Measurements from ENCODE around the gene FILIP1L. TPM values are rescaled to one million over a fixed set of nuclear protein-coding genes. Genes with fewer than 3 reads are reported as not detected.
"Not testable (repeated sequence)": the region's sequence is repeated elsewhere in the genome, so short reads cannot be mapped to it uniquely, and the experiment has no call there.

FILIP1L gene
- total RNA-seq, 1 experiment from 2014 or later = 3.7 TPM

DNA sequence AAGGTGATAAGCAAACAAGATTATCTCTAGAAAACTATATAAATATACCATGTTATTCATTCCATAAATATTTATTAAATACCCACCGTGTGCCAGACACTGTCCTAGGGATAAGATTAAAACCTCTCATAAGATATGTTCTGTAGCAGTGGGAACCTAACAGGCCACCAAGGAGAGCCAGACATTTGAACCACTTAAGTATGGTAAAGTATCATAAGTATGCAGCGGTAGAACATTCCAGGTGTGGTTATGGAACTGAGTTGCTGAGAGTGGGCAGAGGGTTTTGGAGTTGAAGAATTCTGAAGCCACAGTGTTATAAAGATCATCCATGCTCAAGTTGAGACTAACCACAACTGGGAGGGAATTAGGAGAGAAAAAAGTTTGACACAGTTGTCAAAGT is 14.7 kb downstream of the FILIP1L start:
- Histone ChIP-seq H3K4me3 (no peak overlapping the region), H3K27ac (no peak overlapping the region), H3K27me3 (no peaks in the 10 kb centered on the region), H3K4me1 (peaks cover 25% of the 10 kb centered on the region), H3K36me3 (no peaks in the 10 kb centered on the region), H3K9me3 (replicated peaks) (peaks cover 9% of the 10 kb centered on the region; the same call in 1 of the 2 replicates)
- no peak for DNase-seq

DNA sequence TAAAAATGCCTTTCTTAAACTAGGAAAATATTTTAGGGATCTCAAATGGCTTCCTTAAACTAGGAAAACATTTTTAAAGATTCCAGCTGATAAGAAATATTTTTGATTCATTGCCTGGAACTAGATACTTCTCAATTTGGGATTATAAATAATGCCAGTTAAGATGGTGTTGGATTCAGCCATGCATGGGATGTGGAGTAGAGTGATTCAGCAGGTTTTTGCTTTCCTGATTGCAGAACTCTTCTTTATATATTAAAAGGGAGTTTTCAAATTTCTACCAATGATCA is 15.6 kb downstream of the FILIP1L start:
- H3K9me3 ChIP-seq (replicated peaks) = peaks cover 9% of the 10 kb centered on the region; the same call in 1 of the 2 replicates
- H3K36me3 ChIP-seq = peaks cover 2% of the 10 kb centered on the region; the same call in 1 of the 2 replicates
- H3K4me1 ChIP-seq = peaks cover 16% of the 10 kb centered on the region
- no peak overlapping the region for H3K4me3 ChIP-seq
- no peak for DNase-seq
- H3K27me3 ChIP-seq = no peaks in the 10 kb centered on the region
- H3K27ac ChIP-seq = no peak overlapping the region

DNA sequence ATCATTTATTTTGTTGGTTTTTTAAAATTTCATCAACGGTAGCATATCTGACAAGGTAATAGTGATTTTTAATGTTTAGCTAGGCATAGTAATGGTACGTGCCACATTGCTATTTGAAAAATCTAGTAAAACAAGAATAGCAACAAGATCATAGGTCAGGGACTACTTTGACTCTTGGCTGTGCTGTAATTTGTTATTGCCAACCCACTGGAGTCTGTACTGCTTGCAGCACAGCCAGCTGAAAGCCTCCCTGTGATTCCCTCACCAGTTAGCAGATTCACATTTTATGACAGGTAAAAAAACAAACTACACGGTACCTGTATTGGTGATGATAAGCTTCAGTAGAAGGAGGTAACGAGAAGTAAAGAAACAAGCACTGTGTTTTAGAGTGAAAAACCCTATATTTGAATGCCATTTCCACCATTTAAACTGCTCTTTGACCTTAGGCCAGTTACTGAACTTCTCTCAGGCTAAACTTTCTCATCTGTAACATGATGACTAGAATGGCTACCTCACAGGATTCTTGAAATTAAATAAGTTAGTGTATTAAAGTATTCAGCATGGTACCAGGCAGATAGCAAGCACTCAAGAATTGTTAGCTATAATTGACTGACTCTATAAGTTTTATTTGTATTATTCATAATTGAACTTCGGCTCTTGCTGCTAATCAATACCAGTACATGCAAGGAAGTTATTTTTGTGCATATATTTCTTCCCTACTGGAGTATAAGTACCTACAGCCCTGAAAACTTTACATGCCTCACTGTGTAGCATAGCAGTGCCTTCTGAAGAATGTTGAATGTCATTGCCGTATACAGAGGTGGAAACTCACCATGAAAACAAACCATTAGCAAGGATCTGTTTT is 16.1 kb downstream of the FILIP1L start:
- DNase-seq = no peak
- no peak overlapping the region for H3K27ac ChIP-seq
- H3K4me1 ChIP-seq = peaks cover 11% of the 10 kb centered on the region
- peaks cover 9% of the 10 kb centered on the region; the same call in 1 of the 2 replicates for H3K9me3 ChIP-seq (replicated peaks)
- no peak overlapping the region for H3K4me3 ChIP-seq
- no peaks in the 10 kb centered on the region for H3K27me3 ChIP-seq
- peaks cover 2% of the 10 kb centered on the region; the same call in 1 of the 2 replicates for H3K36me3 ChIP-seq

DNA sequence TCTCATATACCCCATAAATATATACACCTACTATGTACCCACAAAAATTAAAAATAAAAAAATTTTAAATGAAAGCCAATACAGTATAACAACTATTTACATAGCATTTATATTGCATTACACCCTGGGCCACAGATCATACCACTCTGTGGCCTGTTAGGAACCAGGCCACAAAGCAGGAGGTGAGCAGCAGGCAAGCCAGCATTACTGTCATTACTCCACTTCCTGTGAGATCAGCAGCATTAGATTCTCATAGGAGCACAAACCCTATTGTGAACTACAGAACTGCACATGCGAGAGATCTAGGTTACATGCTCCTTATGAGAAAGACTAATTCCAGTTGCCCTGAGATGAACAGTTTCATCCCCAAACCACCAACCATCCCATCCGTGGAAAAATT is 17.4 kb downstream of the FILIP1L start:
- Histone ChIP-seq H3K36me3 (peaks cover 2% of the 10 kb centered on the region; the same call in 1 of the 2 replicates), H3K4me3 (no peak overlapping the region), H3K27me3 (no peaks in the 10 kb centered on the region), H3K9me3 (replicated peaks) (peaks cover 5% of the 10 kb centered on the region; the same call in 1 of the 2 replicates), H3K27ac (no peak overlapping the region), H3K4me1 (no peaks in the 10 kb centered on the region)
- DNase-seq = no peak

DNA sequence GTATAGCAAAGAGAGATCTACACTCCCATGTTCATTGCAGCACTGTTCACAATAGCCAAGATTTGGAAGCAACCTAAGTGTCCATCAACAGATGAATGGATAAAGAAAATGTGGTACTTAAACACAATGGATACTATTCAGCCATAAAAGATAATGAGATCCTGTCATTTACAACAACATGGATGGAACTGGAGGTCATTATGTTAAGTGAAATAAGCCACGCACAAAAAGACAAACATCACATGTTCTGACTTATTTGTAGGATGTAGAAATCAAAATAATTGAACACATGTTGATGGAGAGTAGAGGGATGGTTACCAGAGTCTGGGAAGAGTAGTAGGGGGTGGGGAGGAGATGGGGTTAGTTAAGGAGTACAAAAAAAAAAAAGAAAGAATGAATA is 18.0 kb downstream of the FILIP1L start:
- H3K4me1 ChIP-seq = not testable (repeated sequence)

DNA sequence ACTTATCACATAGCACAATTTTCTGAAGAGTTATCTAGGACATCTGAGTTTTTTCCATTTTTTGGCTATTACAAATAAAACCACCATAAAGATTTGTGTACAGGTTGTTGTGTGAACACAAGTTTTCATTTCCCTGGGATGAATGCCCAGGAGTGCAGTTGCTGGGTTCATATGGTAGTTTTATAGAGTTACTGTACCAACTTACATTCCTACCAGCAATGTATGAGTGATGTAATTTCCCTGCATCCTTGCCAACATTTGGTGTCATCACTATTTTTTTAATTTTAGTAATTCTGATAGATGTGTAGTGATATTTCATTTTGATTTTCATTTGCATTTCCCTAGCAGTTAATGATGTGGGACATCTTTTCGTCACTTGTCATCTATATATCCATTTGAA is 20.5 kb downstream of the FILIP1L start:
- DNase-seq = no peak
- no peaks in the 10 kb centered on the region for H3K9me3 ChIP-seq (replicated peaks)
- no peak overlapping the region for H3K4me3 ChIP-seq
- no peak overlapping the region for H3K27ac ChIP-seq
- no peaks in the 10 kb centered on the region for H3K4me1 ChIP-seq
- peaks cover 2% of the 10 kb centered on the region; the same call in 1 of the 2 replicates for H3K36me3 ChIP-seq
- H3K27me3 ChIP-seq = no peaks in the 10 kb centered on the region

More for the DNA sequence above, 18.0 kb downstream of the FILIP1L start:
- H3K36me3 ChIP-seq; H3K27ac ChIP-seq; H3K9me3 ChIP-seq (replicated peaks); H3K27me3 ChIP-seq; H3K4me3 ChIP-seq; DNase-seq: not testable (repeated sequence)

DNA sequence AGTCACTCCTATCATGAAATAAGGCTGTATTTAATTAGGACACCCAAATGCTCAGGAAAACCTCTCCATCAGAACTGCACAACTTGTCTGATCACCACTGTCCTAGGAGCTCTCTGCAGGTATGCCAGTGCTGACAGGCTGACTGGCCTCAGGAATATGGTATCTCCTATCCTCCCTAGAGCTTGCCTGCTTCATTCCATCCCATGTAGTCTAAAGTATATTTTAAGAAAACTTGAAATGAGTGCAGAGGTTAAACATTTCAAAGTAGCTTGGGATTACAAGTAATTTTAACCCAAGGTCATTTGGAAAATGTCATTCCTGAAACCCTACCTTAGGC is 23.7 kb downstream of the FILIP1L start:
- Histone ChIP-seq H3K36me3 (peaks cover 2% of the 10 kb centered on the region; the same call in 1 of the 2 replicates), H3K4me3 (no peak overlapping the region), H3K9me3 (replicated peaks) (no peaks in the 10 kb centered on the region), H3K27ac (no peak overlapping the region), H3K27me3 (no peaks in the 10 kb centered on the region), H3K4me1 (no peaks in the 10 kb centered on the region)
- DNase-seq = no peak

DNA sequence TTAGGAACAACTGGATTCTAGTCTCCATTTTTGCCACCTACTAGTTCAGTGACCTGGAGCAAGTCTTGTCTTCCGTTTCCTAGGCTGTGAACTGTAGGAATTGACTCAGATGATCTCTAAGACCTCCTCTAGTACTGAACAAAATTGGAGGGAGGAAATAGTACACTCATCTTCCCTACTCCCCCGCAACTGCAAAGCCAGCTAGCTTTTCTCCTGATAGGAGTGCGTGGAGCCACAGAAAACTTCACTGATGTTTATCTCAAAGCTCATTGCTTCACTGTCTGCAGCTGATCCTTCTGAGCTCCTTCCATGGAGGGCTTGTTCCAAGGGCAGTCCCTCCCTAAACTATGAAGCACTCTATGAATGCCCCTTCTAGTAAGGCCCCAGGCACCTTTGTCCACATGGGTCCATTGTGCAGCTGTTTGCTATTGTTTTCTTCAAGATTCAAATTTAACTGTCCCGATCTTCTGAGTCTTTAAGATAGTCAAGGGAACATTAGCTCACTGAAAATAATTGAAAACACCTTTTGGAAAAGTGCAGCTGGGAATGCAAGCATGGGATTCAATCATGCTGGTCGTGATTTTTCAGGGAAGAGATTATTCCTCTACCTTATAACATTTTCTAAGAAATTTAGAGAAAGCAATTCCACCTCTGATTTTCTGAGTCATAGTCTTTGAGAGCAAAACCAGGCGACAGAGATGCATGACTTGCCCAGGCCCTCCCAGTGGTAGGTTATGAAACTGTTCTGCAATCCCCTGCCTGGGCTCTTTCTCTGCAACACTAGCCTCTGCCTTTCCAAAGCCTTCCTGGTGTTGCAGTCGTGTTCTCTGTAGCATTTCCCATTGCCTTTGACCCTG is 24.3 kb downstream of the FILIP1L start:
- no peak overlapping the region for H3K27ac ChIP-seq
- no peaks in the 10 kb centered on the region for H3K9me3 ChIP-seq (replicated peaks)
- H3K27me3 ChIP-seq = no peaks in the 10 kb centered on the region
- DNase-seq = no peak
- H3K4me3 ChIP-seq = no peak overlapping the region
- H3K36me3 ChIP-seq = peaks cover 2% of the 10 kb centered on the region; the same call in 1 of the 2 replicates
- H3K4me1 ChIP-seq = no peaks in the 10 kb centered on the region

DNA sequence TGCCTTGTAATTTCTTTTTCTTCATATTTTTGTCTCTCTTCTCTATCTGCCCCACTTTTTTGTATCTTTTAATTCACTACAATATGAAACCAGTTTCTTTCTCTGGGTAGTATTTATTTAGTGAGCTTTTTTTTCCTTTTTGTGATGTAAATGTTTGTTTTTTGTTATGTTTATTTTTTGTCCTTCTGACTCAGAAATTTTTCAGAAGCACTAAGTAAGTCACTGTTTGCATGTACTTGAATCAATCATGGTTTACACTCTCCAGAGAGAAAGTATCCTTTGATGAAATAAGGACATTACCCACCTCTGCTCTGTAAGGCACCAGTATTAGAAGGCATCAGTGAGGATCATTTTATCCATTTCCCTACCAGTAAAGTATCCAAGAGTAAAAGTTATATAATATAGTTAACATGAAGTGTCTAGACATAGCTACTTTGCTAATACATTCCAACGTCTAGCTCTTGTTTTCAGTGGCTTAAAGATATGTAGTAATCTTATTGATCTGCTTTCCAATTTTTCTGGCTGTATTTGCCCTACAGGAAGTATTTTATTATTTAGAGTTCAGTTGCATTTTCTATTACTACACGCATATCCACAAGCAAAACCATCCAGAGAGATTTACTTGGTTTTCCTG is 25.4 kb downstream of the FILIP1L start:
- Histone ChIP-seq H3K4me1 (no peaks in the 10 kb centered on the region), H3K36me3 (no peaks in the 10 kb centered on the region), H3K27me3 (no peaks in the 10 kb centered on the region), H3K27ac (no peak overlapping the region), H3K9me3 (replicated peaks) (no peaks in the 10 kb centered on the region), H3K4me3 (no peak overlapping the region)
- DNase-seq = no peak

DNA sequence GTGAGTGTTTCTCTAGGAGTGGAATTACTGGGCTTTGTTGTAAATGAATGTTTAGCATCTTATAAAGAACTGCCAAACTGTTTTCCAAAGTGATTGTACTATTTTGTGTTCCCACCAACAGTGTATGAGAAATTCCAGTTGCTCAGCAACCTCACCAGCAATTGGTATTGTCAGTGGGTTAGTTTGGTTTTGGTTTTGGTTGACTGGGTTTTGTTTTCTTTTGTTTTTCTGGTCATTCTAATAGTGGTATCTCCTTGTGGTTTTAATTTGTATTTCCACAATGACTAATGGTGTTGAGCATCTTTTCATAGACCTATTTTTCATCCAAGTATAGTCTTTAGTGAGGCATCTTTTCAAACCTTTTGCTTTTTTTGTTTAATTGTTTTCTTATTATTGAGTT is 27.1 kb downstream of the FILIP1L start:
- Histone ChIP-seq H3K4me3 (no peak overlapping the region), H3K36me3 (no peaks in the 10 kb centered on the region), H3K4me1 (no peaks in the 10 kb centered on the region), H3K9me3 (replicated peaks) (no peaks in the 10 kb centered on the region), H3K27ac (no peak overlapping the region), H3K27me3 (no peaks in the 10 kb centered on the region)
- DNase-seq = no peak

DNA sequence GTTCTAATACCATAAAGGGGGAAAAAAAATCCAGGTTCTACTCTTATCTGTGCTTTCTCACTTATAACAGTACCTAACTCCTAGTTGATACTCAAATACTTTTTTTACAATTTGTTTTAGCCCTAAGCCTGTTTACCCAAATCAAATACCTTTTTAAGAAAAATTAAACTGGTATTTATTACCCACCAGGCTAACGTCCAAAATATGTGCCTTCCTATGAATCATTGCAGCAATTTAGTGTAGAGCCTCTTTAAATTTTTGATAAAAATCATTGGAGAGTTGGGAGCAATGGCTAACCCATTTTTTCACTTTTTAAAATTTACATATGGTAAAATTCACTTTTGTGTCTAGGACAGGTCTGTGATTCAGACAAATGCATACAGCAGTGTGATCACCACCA is 27.9 kb downstream of the FILIP1L start:
- no peak overlapping the region for H3K27ac ChIP-seq
- no peak for DNase-seq
- H3K9me3 ChIP-seq (replicated peaks) = no peaks in the 10 kb centered on the region
- no peaks in the 10 kb centered on the region for H3K4me1 ChIP-seq
- no peaks in the 10 kb centered on the region for H3K27me3 ChIP-seq
- H3K36me3 ChIP-seq = no peaks in the 10 kb centered on the region
- H3K4me3 ChIP-seq = no peak overlapping the region

DNA sequence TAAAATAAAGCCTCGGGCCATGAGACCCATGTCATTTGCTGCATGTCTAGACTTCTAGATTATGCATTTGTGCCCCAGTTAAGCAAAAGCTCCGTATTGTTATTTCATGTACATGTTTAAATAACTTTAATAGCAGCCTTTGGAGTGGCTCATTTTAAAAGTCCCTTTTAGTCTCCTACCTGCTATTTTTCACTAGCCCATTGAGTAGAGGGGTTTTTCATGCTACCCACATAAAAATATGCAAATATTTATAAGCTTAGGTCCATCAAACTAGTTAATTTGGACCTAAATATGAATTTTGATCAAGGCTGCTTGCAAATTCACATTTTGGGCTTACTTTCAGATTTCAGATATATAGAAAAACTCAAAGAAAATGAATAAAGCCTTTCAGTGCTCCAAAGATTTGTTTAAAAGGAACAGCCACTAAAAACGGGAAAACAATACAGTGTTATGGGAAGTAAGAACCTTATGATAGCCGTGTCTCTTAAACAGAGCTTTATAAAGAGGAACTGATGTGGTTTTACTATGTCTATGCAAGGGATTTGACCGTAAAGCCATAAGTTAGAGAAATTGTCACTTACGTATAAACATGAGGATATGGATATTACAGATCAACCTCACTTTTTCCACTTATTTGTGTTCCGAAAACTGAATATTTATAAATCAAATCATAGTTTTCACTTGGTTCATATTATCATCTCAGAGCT is 30.0 kb downstream of the FILIP1L start:
- Histone ChIP-seq H3K4me3 (no peak overlapping the region), H3K27ac (no peak overlapping the region), H3K9me3 (replicated peaks) (no peaks in the 10 kb centered on the region; the same call in 1 of the 2 replicates), H3K4me1 (no peaks in the 10 kb centered on the region), H3K36me3 (no peaks in the 10 kb centered on the region), H3K27me3 (no peaks in the 10 kb centered on the region)
- no peak for DNase-seq

DNA sequence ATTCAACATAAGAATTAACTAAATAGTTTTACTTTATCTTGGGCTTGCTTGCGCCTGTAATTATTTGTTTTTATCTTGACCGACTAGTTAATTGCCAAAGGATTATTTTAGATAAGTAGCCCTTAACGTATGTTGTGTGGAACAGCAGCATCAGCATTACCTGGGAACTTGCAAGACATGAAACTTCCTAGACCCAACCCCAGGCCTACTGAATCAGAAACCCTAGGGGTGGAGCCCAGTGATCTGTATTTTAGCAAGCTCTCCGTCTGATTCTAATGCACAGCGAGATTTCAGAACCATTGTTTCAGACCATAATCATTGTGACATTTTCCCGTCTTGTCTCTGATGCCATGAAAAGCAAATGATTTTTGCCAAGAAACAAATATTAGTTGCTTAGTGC is 31.1 kb downstream of the FILIP1L start:
- Histone ChIP-seq H3K36me3 (no peaks in the 10 kb centered on the region), H3K27ac (no peak overlapping the region), H3K27me3 (no peaks in the 10 kb centered on the region), H3K4me1 (no peaks in the 10 kb centered on the region), H3K9me3 (replicated peaks) (peaks cover 3% of the 10 kb centered on the region; the same call in 1 of the 2 replicates), H3K4me3 (no peak overlapping the region)
- DNase-seq = no peak

DNA sequence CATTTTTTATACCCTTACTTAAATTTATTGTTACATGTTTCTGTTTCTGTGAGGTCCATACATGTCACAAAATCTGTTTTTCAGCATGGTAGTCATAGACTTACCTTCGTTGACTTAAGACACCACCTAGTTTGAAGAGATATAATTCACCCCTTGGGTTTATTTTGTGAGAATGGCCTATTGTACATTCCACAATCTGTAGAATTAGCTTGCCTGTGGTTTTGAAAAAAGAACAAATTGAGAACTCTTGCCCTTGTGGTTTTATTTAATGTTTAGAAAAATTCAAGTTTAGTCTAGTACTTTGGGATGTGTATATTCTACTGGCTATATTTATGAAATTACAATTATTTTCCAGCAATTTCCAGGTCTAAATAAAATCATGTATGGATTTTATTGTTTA is 31.6 kb downstream of the FILIP1L start:
- no peak overlapping the region for H3K27ac ChIP-seq
- DNase-seq = no peak
- H3K4me3 ChIP-seq = no peak overlapping the region
- H3K4me1 ChIP-seq = no peaks in the 10 kb centered on the region
- H3K36me3 ChIP-seq = no peaks in the 10 kb centered on the region
- H3K27me3 ChIP-seq = no peaks in the 10 kb centered on the region
- H3K9me3 ChIP-seq (replicated peaks) = peaks cover 3% of the 10 kb centered on the region; the same call in 1 of the 2 replicates
